Stimulated activated CD4-positive, alpha-beta T cell treated with anti-CD3 and anti-CD28 coated beads, Interleukin-15, amount 100 ng/mL, for 48 hours (primary cell): ENCODE measurements around the gene PELI2.
A peak's percentile ranks its signal among the peaks of the same experiment; 100 is the strongest.

ENCODE experiments used
- DNase-seq, 2 donors: peaks; one replicate each; pipeline ENCODE4 v3.0.0-alpha.2; 2020; ENCODE audit warnings: low read depth in 2 of 2

The PELI2 gene

GRCh38 chr14:56299306-56299984 is 181.2 kb downstream of the PELI2 start:
- no peak for DNase-seq

- DNase-seq, result no peak
These were observed 182.3 kb downstream of the PELI2 start for GRCh38 chr14:56300495-56300894.

DNA sequence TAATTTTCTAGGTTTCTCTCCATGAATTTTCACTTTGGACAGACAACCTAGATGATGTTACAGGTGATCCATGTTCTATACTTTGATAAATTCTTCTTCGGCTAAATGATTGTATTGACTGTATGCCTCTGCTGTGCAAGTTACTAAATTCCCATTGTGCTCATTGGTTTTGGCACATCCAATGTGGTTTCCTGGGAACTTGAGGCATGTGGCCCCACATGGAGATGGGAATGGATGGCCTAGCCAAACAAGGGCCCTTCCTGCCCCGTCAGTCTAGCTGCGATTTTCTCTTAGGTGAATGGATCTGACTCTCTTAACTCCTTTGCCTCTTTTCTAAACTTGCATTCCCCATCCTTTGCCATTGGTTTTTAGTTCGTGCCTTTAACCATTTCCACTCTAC is 186.2 kb downstream of the PELI2 start:
- no peak for DNase-seq

- DNase-seq, result no peak
These were observed 191.0 kb downstream of the PELI2 start for GRCh38 chr14:56309198-56309597.

- no peak for DNase-seq
These were observed 192.4 kb downstream of the PELI2 start for GRCh38 chr14:56310643-56311042.

DNA sequence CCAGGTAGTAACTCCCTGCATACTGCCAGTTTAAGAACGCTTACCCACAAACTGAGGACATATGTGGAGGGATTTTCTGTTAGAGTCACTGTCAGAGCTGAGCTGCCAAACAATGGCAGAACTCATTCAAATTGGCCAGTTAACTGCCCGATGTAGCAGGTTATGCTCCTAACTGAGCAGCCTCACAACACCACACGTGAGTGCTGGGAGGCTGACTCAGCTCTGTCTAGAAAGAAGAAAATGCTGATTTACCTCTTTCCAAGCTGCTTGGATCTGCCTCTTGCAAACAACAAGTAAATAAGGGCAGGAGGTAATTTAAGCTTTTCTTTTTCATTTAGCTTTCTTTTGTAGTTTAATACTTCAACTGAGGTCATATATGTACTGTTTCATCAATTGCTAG is 195.6 kb downstream of the PELI2 start:
- no peak for DNase-seq

DNA sequence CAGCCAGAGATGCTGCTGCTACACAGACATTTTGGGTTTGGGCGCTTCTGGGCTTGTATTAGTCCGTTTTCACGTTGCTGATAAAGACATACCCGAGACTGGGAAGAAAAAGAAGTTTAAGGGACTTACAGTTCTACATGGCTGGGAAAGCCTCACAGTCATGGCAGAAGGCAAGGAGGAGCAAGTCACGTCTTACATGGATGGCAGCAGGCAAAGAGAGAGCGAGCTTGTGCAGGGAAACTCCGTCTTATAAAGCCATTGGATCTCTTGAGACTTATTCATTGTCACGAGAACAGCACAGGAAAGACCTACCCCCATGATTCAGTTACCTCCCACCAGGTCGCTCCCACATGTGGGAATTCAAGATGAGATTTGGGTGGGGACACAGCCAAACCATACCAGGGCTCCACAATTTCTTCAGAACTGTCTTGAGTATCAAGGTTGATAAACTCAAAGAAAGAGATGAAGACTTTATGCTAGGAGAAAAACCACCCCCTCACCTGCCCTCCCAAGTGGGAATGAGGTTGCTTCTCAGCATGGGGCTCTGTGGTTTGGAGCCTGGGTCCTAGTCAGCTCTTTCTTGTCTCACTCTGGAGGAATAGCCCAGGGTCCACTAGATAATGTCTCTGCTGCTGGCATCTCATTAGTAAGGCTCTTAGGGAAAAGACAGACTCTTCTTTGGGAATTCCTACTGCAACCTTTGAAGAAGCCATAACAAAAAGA is 200.3 kb downstream of the PELI2 start:
- no peak for DNase-seq

DNA sequence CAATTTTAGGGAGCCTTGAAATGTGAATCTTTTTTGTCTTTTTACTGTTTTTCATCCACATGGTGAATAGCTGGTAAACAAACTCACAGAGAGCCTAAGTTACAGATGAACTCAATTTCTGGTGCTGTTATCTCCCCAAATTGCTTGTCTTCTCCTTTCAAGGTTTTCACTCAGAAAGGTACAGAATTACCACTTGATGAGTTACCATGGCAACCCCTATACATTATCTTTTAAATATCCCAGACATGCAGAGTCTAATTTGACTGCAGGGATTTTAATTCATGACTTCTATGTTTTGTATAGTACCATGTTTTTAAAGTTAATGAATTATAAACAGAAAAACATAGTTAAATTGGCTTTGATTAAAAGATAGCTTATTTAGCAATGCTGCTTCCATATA is 203.7 kb downstream of the PELI2 start:
- DNase-seq, result no peak

GRCh38 chr14:56322531-56322930 is 204.3 kb downstream of the PELI2 start:
- DNase-seq, result no peak

DNA sequence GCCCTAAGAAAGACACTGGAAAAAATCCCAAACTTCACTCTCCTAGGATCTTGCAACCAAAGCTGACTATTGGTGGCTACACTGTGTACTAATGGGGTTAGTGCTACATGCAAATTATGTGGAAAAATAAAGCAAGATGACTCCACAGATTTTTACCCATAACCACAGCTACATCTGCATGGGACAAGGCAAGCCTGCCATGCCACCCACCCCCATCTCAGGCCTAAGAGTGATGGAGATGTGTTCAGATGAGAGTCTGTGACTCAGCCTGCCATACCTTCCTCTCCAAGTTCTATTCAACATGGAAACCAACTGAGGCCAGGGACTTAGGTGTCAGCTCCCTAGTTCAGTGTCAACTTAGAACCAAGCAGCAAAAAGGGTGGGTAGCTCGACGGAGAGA is 206.2 kb downstream of the PELI2 start:
- DNase-seq, result no peak

GRCh38 chr14:56324856-56325699 is 206.9 kb downstream of the PELI2 start:
- DNase-seq, result no peak

DNA sequence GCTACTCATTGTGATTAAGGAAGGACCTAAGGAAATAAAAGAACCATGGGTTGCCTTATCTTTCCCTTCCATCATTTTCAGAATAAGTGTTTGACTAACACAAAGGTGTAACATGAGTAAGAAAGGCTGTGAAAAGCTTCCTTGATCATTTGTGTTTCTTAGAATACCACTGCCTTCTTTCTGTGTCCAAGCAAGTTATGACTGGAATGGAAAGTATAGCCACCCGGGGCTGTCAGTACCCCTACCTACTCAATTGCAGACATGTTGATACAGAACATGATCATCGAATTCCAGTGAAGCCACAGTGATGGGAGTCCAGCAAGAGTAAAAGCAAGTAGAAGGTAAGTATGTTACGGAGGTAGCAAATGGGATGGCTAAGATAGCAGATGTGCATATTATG is 209.8 kb downstream of the PELI2 start:
- DNase-seq, result no peak

- DNase-seq, result no peak
These were observed 213.5 kb downstream of the PELI2 start for GRCh38 chr14:56331592-56332216.

DNA sequence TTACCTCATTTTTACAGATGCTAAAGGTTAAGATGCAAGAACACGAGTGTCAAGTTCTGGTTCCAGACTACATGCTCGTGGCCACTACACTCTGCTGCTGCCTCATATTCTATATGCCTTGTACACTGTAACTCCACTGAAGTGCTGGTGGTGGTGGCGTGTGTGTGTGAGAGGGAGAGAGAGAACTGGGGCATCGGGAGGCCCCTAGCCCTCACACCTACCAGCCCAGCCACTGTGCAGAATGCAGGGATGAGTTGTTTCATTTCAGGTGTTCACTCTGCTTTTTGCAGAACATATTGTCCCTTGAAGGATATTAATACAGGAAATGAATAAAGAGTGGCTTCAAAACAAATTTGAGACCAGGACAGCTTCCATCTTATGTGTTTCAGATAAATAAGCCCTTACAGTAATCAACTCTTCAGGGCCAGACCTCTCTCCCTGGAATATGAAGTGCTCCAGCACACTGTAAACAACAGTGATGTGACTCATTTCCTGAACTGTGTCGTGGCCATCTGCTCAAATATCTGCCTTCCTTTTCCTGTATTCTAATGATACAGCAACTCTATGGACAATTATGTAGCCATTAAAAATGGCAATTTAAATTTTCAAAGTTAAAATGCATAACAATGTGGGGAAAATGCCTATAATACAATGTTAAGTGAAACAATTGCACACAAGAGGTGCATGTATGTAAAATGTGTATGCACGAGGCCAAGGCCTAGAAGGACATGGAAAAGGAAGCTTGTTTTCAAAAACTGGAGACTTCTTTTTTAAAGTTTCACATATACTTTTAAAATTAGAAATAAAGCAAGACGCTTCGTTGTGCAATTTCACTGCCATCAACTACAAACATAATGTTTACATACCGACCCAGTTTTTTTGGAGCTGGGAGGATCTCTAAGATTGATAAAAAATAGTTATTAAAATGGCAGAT is 215.4 kb downstream of the PELI2 start:
- no peak for DNase-seq

DNA sequence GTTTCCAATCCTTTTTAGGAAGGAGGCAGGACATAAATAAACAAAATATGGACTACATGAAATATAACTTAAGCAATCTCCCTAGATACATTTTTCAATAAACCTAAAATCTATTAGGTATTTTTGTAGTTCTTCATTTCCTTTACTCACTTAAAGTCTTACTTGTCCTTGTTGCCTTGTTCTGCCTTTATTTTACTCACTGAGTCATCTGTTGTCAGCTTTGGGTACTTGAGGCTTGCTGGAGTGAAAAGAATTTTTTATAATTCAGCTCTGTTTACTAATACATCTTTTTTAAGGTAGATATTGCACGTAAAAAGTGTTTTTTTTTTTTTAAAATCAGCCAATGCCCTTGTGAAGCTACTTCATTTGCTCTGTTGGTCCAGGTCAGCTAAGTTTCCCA is 216.2 kb downstream of the PELI2 start:
- DNase-seq, result no peak

DNA sequence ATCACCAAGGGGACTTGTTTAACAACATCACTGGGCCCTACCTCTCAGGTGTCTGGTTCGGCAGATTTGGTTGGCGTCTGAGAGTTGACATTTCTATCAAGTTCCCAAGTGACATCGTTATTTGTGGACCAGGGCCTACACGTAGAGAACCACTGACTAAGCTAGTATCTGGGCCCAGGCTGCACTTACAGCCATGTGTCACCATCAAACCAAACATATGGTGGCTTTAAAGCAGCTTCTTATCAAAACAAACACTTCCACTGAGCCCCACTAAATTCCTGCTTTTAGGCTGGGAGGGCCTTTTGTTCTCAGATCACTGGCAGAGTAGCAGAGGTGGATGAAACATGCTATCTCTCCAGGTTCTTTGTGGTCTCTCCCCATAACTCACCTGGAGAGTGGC is 220.5 kb downstream of the PELI2 start:
- DNase-seq, result no peak

DNA sequence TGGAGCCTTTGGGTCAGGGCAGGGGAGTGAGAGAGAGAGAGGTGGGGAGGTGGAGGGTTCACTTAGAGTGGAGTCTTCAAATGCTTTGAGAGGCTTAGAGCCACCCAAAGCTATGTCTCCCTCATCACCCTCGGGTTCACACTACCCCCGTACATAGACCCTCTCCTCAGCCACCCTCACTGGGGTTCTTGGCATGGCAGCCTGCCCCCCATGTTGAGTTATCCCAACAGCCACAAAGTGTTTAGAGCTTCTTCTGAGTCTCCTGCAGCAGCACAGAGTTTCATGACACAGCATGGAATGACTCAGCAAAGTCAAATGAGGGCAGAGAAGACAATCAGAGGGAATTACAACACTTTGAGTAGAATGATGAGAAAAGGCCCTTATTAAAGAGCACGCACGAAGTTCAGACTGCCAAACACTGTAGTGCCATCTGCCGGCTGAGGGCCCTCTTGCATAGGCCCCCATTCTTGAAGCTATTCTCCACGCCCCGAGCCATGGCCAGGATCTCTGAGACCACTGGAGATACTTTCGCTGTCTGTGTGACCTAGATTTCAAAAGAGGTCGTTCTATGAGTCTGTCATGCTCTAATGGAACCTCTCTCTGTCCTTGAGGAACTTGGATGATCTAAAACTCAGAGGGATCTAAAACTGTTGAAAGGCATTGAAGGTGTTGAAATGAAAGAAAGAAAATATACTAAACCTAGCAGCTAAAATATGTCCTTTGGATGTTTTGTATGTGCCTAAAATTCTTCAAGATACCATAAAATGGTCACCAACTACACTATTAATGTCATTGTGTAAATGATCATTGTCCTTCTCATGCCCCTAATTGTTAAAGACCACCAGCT is 221.9 kb downstream of the PELI2 start:
- peak; percentile 11 to 33 for DNase-seq

DNA sequence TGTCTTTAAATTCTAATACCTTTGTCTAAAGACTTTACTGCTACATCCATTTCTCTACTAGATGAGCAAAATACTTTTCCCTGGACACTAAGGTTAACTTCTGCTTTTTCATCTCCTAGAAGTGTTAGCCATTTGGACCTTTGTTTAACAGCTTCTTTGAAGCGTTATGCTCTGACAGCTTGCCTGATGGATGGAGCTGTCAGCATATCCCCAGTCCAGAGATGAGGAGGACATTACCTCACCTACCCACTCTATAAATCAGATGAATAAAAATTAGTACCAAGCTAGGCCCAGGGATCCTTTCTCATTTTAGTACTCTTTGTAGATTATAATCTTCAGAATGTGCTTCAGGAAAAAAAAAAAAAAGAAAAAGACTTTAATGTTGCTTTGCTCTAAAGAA is 222.7 kb downstream of the PELI2 start:
- DNase-seq, result no peak

- DNase-seq, result no peak
These were observed 223.7 kb downstream of the PELI2 start for GRCh38 chr14:56341766-56342493.
